ENCODE measurements around the gene FCGR3B.
"Not testable (repeated sequence)": the region's sequence is repeated elsewhere in the genome, so short reads cannot be mapped to it uniquely, and the experiment has no call there.

Gene FCGR3B

GRCh38 chr1:161638251-161638993 lies 7.4 kb upstream of the FCGR3B start:
- not testable (repeated sequence) for DNase-seq (ENCODE audit: low read depth)

- DNase-seq (ENCODE audit: low read depth) = not testable (repeated sequence)
Observed at GRCh38 chr1:161636976-161637375, 6.0 kb upstream of the FCGR3B start.

GRCh38 chr1:161636189-161636782 lies 5.3 kb upstream of the FCGR3B start:
- DNase-seq (ENCODE audit: low read depth) = not testable (repeated sequence)

GRCh38 chr1:161634993-161635392 lies 4.0 kb upstream of the FCGR3B start:
- not testable (repeated sequence) for DNase-seq (ENCODE audit: low read depth)

GRCh38 chr1:161630128-161630742 lies 741 bp downstream of the FCGR3B start:
- not testable (repeated sequence) for DNase-seq (ENCODE audit: low read depth)

DNA sequence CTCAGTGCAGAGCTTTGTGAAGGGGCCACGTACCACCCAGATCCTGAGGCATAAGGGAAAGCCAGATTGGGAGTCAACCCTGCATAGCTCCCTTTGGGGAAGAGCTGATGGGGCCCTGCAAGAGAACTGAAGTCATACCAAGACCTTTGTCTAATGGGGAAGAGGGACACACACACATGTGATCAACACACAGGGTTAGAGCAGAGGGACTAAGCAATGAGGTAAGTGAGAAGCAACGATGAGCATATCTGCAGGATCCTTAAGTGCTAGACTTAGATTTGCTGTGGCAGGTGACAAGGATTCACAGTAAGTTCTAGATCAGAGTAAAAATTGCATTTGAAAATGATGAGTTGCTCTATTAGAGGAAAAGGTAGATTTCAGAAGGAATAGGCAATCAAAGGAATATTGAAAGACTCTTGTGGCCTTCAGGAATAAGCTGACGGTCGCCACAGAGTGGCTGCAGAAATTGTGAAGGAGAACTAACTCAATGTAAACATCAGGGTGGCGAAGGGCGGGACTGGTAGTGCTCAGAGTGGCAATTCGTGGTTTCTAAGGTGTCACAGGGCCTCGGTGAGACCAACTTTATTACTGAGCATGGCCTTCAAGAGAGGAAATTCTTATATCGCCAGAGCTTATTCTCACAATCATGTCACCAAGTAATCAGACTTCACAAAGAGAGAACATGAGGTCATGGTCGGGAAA lies 4.4 kb downstream of the FCGR3B start:
- DNase-seq (ENCODE audit: low read depth) = not testable (repeated sequence)

GRCh38 chr1:161624605-161625004 lies 6.4 kb downstream of the FCGR3B start:
- DNase-seq (ENCODE audit: low read depth) = not testable (repeated sequence)

DNA sequence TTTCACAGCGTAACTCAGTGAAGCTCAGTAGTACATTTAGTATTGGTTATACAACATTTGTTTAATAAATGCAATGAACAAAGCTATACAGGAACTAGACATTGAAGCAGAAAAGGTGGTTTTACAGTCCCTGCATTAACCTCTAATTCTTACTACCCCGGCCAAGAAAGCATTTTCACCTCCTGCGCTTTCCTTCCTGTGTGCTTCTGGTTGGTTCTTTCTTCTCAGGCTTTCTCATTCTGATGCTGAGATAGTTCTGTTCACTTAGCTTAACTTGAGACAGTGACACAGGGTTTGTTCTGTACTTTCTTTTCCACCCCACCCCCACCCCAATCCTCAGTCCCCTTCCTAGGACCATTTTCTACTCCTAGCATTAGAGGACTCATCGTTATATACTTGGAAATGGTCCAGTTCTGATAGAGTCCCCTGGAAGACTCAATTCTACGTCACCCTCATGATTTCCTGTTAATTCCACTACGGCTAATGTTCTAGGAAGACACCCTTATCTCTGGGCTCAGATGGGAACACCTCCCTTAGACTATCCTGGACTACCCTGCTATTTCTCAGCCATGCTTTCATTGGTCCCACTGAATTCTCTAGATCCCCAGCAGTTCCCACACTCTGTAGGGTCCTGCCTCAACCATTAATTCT lies 7.5 kb downstream of the FCGR3B start:
- DNase-seq (ENCODE audit: low read depth) = not testable (repeated sequence)

GRCh38 chr1:161622054-161622453 lies 8.9 kb downstream of the FCGR3B start:
- DNase-seq (ENCODE audit: low read depth) = not testable (repeated sequence)

GRCh38 chr1:161621181-161622000 lies 9.6 kb downstream of the FCGR3B start:
- DNase-seq (ENCODE audit: low read depth) = peak; percentile 54

DNA sequence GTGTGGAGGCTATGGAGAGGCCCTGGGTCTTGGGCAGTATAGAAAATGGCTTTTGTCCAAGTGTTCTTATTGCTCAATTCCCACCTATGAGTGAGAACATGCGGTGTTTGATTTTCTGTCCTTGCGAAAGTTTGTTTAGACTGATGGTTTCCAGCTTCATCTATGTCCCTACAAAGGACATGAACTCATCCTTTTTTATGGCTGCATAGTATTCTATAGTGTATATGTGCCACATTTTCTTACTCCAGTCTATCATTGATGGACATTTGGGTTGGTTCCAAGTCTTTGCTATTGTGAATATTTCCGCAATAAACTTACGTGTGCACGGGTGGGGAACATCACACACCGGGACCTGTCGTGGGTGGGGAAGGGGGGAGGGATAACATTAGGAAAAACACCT lies 10.6 kb downstream of the FCGR3B start:
- DNase-seq (ENCODE audit: low read depth) = not testable (repeated sequence)

- DNase-seq (ENCODE audit: low read depth) = not testable (repeated sequence)
Observed at GRCh38 chr1:161618517-161618916, 12.5 kb downstream of the FCGR3B start.

DNA sequence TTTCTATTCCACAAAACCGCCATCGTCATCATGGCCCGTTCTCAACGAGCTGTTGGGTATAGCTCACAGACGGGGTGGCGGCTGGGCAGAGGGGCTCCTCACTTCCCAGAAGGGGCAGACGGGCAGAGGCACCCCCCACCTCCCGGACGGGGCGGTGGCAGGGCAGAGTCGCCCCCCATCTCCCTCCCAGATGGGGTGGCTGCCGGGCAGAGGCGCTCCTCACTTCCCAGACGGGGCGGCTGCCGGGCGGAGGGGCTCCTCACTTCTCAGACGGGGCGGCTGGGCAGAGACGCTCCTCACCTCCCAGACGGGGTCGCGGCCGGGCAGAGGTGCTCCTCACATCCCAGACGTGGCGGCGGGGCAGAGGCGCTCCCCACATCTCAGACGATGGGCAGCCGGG lies 14.6 kb downstream of the FCGR3B start:
- not testable (repeated sequence) for DNase-seq (ENCODE audit: low read depth)

GRCh38 chr1:161613142-161613514 lies 17.8 kb downstream of the FCGR3B start:
- DNase-seq (ENCODE audit: low read depth) = not testable (repeated sequence)

GRCh38 chr1:161612322-161613141 lies 18.4 kb downstream of the FCGR3B start:
- peak; percentile 76 for DNase-seq (ENCODE audit: low read depth)

DNA sequence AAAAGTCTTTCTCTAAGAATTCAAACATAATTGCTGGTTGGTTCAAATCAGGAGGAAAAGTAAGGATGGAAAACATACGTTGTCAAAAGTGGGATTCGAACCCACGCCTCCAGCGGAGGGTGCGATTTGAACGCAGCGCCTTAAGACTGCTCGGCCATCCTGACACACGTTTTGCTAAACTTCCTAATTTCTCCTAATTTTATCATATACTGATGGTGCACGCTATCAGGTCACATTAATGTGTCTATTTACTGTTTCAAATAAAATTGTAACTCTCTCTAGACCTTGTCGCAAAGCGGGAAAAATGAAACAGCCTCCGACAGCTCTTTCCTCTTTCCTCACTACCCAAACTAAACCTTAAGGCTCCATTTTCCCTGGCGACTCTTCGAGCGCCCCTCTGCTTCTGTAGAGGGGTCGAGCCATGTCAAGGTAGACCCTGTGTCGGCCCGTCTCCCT lies 19.1 kb downstream of the FCGR3B start:
- DNase-seq (ENCODE audit: low read depth) = not testable (repeated sequence)

DNA sequence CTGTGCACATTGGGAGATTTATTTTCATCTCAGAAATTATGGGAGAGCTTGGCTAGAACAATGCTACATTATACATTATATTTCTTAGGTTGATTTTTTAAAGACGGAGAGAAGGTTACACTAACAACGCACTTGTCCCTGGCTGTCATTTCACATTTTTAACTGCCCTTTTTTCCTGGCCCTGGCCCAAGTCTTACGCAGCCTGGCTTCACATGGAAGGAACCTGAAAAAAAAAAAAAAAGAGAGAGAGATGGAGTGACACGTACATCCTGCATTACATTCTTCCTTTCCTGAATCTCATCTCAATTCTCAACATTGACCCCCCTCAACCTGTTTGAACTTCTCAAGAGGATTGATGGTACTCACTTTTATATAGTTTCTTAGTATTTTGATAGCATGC lies 20.8 kb downstream of the FCGR3B start:
- DNase-seq (ENCODE audit: low read depth) = not testable (repeated sequence)

- DNase-seq (ENCODE audit: low read depth) = not testable (repeated sequence)
Observed at GRCh38 chr1:161606541-161607336, 24.2 kb downstream of the FCGR3B start.

Measured in stimulated activated CD8-positive, alpha-beta memory T cell treated with anti-CD3 and anti-CD28 coated beads, Interleukin-4, amount 100 ng/mL, for 24 hours (primary cell).